PC-3 (cell line): ENCODE results near the gene CCRL2. TPM values are rescaled to one million over a fixed set of nuclear protein-coding genes. Genes with fewer than 3 reads are reported as not detected.

ENCODE experiments used
- ATAC-seq: fragments of 200-7000 bp; cut with Tn5 transposase; 2 replicates; pipeline ENCODE4 v1.9.1; 2020; ENCODE audit warnings: mild to moderate bottlenecking, moderate library complexity
- BruUV-seq: library from RNA; stranded (reverse); fragments of 400-500 nt; replicated peaks from 2 replicates; lab custom pipeline; 2021; lab: Mats Ljungman, UMichigan
- CTCF ChIA-PET: fragments of 300-600 bp; sonication (Branson Sonifier 250); formaldehyde crosslinking; loops from one replicate; lab custom pipeline; 2022; ENCODE audit warnings: antibody characterized with exemption; lab: Charles Lee
- POLR2A ChIA-PET: fragments of 300-600 bp; sonication (Branson Sonifier 250); formaldehyde crosslinking; loops from one replicate; lab custom pipeline; 2022; ENCODE audit warnings: antibody characterized with exemption; ENCODE audit not compliant: unreplicated experiment; lab: Charles Lee
- DNase-seq: peaks from one replicate; pipeline ENCODE4 v3.0.0-alpha.2; 2015
- H2AFZ ChIP-seq: fragments of 300-600 bp; sonication (generic); 2 replicates; pipeline ENCODE4 v1.6.0; 2016; ENCODE audit warnings: antibody characterized with exemption, low read length
- H3F3A ChIP-seq: fragments of 300-600 bp; sonication (generic); one replicate; pipeline ENCODE4 v1.6.0; 2017; ENCODE audit warnings: antibody characterized with exemption, low read length, control low read depth, mild to moderate bottlenecking; ENCODE audit not compliant: unreplicated experiment
- H3K27ac ChIP-seq: fragments of 300-600 bp; sonication (generic); 2 replicates; pipeline ENCODE4 v1.5.1; 2016; ENCODE audit warnings: mild to moderate bottlenecking, low read length
- H3K27me3 ChIP-seq: fragments of 300-600 bp; sonication (generic); 2 replicates; pipeline ENCODE4 v1.6.1; 2016; ENCODE audit warnings: low read length, mixed read lengths
- H3K36me3 ChIP-seq: fragments of 300-600 bp; sonication (generic); 2 replicates; pipeline ENCODE4 v1.6.1; 2016; ENCODE audit warnings: low read depth, mixed run types, low read length, mixed read lengths
- H3K4me1 ChIP-seq: fragments of 300-600 bp; sonication (generic); 2 replicates; pipeline ENCODE4 v1.5.1; 2016; ENCODE audit warnings: low read length; ENCODE audit not compliant: insufficient read depth
- H3K4me2 ChIP-seq: fragments of 300-600 bp; sonication (generic); 2 replicates; pipeline ENCODE4 v1.6.0; 2016; ENCODE audit warnings: low read length
- H3K4me3 ChIP-seq: fragments of 300-600 bp; sonication (generic); 2 replicates; pipeline ENCODE4 v1.5.1; 2016; ENCODE audit warnings: mild to moderate bottlenecking, low read length, mixed read lengths
- H3K79me2 ChIP-seq: fragments of 300-600 bp; sonication (generic); 2 replicates; pipeline ENCODE4 v1.6.1; 2017; ENCODE audit warnings: low read length, mixed read lengths
- H3K9ac ChIP-seq: fragments of 300-600 bp; sonication (generic); 2 replicates; pipeline ENCODE4 v1.6.0; 2016; ENCODE audit warnings: mild to moderate bottlenecking, low read length
- H3K9me2 ChIP-seq: fragments of 300-600 bp; sonication (generic); replicated peaks from 2 replicates; pipeline ENCODE4 v1.6.1; 2016; ENCODE audit warnings: mixed run types, low read length, mixed read lengths
- H3K9me3 ChIP-seq: fragments of 300-600 bp; sonication (generic); 2 replicates; pipeline ENCODE4 v1.6.1; 2016; ENCODE audit warnings: low read length, mixed read lengths
- H4K20me1 ChIP-seq: fragments of 300-600 bp; sonication (generic); 2 replicates; pipeline ENCODE4 v1.6.1; 2016; ENCODE audit warnings: low read length, mixed read lengths
- CTCF ChIP-seq: fragments of 300-600 bp; sonication (generic); conservative IDR thresholded peaks from 2 replicates; pipeline ENCODE4 v1.5.1; 2017; ENCODE audit warnings: antibody characterized with exemption, low read depth, mild to moderate bottlenecking, low read length
- EZH2 ChIP-seq: fragments of 300-600 bp; sonication (generic); IDR thresholded peaks from one replicate; pipeline ENCODE4 v1.6.1; 2017; ENCODE audit warnings: antibody characterized with exemption, mild to moderate bottlenecking, low read length; ENCODE audit not compliant: unreplicated experiment
- EZH2phosphoT487 ChIP-seq: fragments of 300-600 bp; sonication (generic); IDR thresholded peaks from 2 replicates; pipeline ENCODE4 v1.6.1; 2018; ENCODE audit warnings: mild to moderate bottlenecking, antibody characterized with exemption, low read length, borderline replicate concordance
- intact Hi-C: fragments of 100-400 bp; cut with micrococcal nuclease; formaldehyde crosslinking; loops from 2 replicates; pipeline ENCODE4 v1.9.0; 2023
- total RNA-seq: library from RNA; depleted of rRNA; stranded (reverse); fragments of >200 nt; gene quantifications from 2 replicates; pipeline ENCODE4 v1.2.3, GENCODE V29; 2014

Gene CCRL2
- total RNA-seq, 1 experiment from 2014 or later: 5.5 TPM

- Histone ChIP-seq H4K20me1 (no peaks in the 10 kb centered on the region), H3K9ac (no peak overlapping the region), H2AFZ (no peak overlapping the region), H3K27me3 (no peaks in the 10 kb centered on the region), H3K36me3 (no peaks in the 10 kb centered on the region), H3K27ac (no peak overlapping the region), H3K9me2 (no peaks in the 10 kb centered on the region), H3K79me2 (no peaks in the 10 kb centered on the region), H3K4me3 (no peak overlapping the region), H3K4me1 (peaks cover 8% of the 10 kb centered on the region), H3K4me2 (no peak overlapping the region), H3K9me3 (no peaks in the 10 kb centered on the region), H3F3A (no peaks in the 10 kb centered on the region)
- no peak for TF ChIP-seq EZH2phosphoT487
- TF ChIP-seq EZH2: no peak
- no peak for TF ChIP-seq CTCF
- ChIA-PET CTCF (no interaction called here), POLR2A (no interaction called here)
- intact Hi-C loops: no loop called here
- no TSS peak for BruUV-seq
- DNase-seq (no peak), ATAC-seq (no peak)
These were observed 6.9 kb downstream of the CCRL2 start for GRCh38 chr3:46413951-46414350.

GRCh38 chr3:46414739-46415138 lies 7.7 kb downstream of the CCRL2 start:
- Histone ChIP-seq H3F3A (no peaks in the 10 kb centered on the region), H4K20me1 (no peaks in the 10 kb centered on the region), H3K4me3 (no peak overlapping the region), H3K27ac (no peak overlapping the region), H2AFZ (no peak overlapping the region), H3K27me3 (no peaks in the 10 kb centered on the region), H3K4me1 (peaks cover 7% of the 10 kb centered on the region; the same call in 1 of the 2 replicates), H3K9me3 (no peaks in the 10 kb centered on the region), H3K4me2 (no peak overlapping the region), H3K36me3 (no peaks in the 10 kb centered on the region), H3K9me2 (no peaks in the 10 kb centered on the region), H3K79me2 (no peaks in the 10 kb centered on the region), H3K9ac (no peak overlapping the region)
- DNase-seq (no peak), ATAC-seq (no peak)
- ChIA-PET CTCF (no interaction called here), POLR2A (no interaction called here)
- intact Hi-C loops: no loop called here
- no TSS peak for BruUV-seq
- no peak for TF ChIP-seq CTCF

- Histone ChIP-seq H4K20me1 (no peaks in the 10 kb centered on the region), H3K36me3 (no peaks in the 10 kb centered on the region), H2AFZ (no peak overlapping the region), H3K9me2 (no peaks in the 10 kb centered on the region), H3K27ac (no peak overlapping the region), H3K9me3 (no peaks in the 10 kb centered on the region), H3K9ac (no peak overlapping the region), H3K79me2 (no peaks in the 10 kb centered on the region), H3K4me3 (no peak overlapping the region), H3K4me2 (no peak overlapping the region), H3K4me1 (peaks cover 7% of the 10 kb centered on the region; the same call in 1 of the 2 replicates), H3K27me3 (no peaks in the 10 kb centered on the region), H3F3A (no peaks in the 10 kb centered on the region)
- no TSS peak for BruUV-seq
- no peak for DNase-seq
- POLR2A ChIA-PET: no interaction called here
- intact Hi-C loops: no loop called here
- CTCF ChIA-PET: no interaction called here
- TF ChIP-seq EZH2: no peak
- TF ChIP-seq EZH2phosphoT487: no peak
- TF ChIP-seq CTCF: no peak
- no peak for ATAC-seq
These were observed 9.2 kb downstream of the CCRL2 start for GRCh38 chr3:46416125-46416810.
